GM06990 (cell line): Measurements from ENCODE around the gene SH3PXD2A.

ENCODE experiments used
- DNase-seq: peaks from one replicate; pipeline ENCODE4 v3.0.0-alpha.2; 2011; ENCODE audit not compliant: insufficient read length; ENCODE audit errors: extremely low read depth
- H3K27me3 ChIP-seq: replicated peaks from 2 replicates; pipeline ENCODE4 v1.6.0; 2011; ENCODE audit warnings: low read length; ENCODE audit not compliant: control insufficient read depth, insufficient read depth
- H3K36me3 ChIP-seq: 2 replicates; pipeline ENCODE4 v1.5.1; 2011; ENCODE audit warnings: low read length; ENCODE audit not compliant: control insufficient read depth, insufficient read depth
- H3K4me3 ChIP-seq: replicated peaks from 2 replicates; pipeline ENCODE4 v1.5.1; 2011; ENCODE audit warnings: low read depth, mild to moderate bottlenecking, control low read depth, low read length
- TF ChIP-seq, protein P1 (sequence below): IDR thresholded peaks from 2 replicates; pipeline ENCODE4 v1.5.1; 2011; ENCODE audit warnings: low read length, control low read depth, mild to moderate bottlenecking, inconsistent platforms; ENCODE audit not compliant: insufficient read depth, poor library complexity, severe bottlenecking

The SH3PXD2A gene

GRCh38 chr10:103580011-103580410 is 275.4 kb downstream of the SH3PXD2A start:
- no peak overlapping the region for H3K4me3 ChIP-seq
- no peak for DNase-seq

DNA sequence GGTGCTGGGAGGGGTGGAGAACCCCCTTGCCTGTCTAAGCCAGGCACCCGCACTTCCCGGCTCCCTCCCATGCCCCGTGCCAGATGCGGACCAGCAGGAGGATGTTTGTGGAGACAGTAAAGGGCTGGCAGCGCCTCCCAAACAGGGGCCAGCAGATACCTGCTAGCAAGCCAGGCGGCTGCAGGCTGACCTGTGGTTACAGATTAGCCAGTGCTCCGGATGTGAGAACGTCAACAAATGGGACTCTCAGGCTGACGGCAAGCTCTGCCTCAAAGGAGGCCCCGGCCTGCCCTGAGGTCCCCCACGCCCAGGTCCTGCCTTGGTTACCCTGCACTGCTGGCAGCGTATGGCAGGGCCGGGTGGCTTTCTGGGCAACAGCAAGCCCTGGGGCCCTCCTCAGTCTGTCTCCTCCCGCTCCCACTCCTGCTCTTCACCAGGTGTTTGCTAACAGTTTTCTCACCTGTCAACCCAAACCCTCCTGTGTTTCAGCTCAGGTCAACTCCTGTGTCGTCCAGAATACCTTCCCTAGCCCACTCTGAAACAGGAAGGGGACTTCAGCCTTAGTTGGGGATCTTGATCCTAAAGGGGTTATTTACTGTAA is 276.5 kb downstream of the SH3PXD2A start:
- no peak for DNase-seq
- H3K4me3 ChIP-seq = no peak overlapping the region
- no peaks in the 10 kb centered on the region for H3K36me3 ChIP-seq
- TF ChIP-seq, protein P1, sequence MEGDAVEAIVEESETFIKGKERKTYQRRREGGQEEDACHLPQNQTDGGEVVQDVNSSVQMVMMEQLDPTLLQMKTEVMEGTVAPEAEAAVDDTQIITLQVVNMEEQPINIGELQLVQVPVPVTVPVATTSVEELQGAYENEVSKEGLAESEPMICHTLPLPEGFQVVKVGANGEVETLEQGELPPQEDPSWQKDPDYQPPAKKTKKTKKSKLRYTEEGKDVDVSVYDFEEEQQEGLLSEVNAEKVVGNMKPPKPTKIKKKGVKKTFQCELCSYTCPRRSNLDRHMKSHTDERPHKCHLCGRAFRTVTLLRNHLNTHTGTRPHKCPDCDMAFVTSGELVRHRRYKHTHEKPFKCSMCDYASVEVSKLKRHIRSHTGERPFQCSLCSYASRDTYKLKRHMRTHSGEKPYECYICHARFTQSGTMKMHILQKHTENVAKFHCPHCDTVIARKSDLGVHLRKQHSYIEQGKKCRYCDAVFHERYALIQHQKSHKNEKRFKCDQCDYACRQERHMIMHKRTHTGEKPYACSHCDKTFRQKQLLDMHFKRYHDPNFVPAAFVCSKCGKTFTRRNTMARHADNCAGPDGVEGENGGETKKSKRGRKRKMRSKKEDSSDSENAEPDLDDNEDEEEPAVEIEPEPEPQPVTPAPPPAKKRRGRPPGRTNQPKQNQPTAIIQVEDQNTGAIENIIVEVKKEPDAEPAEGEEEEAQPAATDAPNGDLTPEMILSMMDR = no peak
- H3K27me3 ChIP-seq = peaks cover 1% of the 10 kb centered on the region; the same call in 1 of the 2 replicates

More at GRCh38 chr10:103580011-103580410, 275.4 kb downstream of the SH3PXD2A start:
- Histone ChIP-seq H3K36me3 (no peaks in the 10 kb centered on the region), H3K27me3 (peaks cover 1% of the 10 kb centered on the region; the same call in 1 of the 2 replicates)
- TF ChIP-seq, protein P1 = no peak

DNA sequence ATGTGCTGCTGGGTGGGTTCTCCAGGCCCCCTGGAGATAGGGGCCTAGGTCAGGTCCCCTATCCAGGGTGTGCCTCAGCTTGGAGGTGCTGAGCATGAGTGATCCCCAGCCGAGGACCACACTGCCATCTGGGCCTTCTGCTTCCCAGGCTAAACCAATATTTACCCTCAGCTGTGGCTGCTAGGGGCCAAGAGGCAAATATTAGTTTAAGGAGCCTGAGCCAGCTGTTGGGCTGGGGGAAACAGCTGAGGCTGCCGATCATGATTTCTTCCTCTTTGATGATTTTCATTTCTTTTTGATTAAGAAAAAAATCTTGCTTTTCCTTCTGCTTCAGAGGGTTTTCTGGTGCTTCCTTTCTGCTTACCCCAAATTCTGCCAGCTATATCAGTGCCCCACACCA is 278.5 kb downstream of the SH3PXD2A start:
- Histone ChIP-seq H3K4me3 (no peak overlapping the region), H3K27me3 (peaks cover 1% of the 10 kb centered on the region), H3K36me3 (no peaks in the 10 kb centered on the region)
- no peak for DNase-seq
- TF ChIP-seq, protein P1 = no peak

DNA sequence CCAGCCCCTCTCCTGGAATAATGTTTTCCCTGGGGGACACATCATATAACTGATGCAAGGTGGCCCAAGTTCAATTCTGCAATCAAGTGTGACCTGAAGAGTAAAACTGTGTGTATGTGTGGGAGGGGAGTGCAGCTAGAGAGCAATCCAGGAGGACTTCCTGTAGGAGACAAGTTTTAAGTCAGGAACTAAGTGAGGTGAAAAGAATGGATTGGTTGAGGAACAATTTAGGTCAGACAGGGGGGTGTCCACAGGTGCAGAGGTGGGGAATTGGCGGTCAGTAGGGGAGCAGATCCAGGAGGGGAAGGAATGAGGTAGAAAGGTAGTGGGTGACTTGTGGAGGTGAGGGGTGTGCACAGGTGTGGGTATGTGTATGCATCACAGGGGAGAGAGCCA is 279.3 kb downstream of the SH3PXD2A start:
- peaks cover 1% of the 10 kb centered on the region for H3K27me3 ChIP-seq
- no peaks in the 10 kb centered on the region for H3K36me3 ChIP-seq
- no peak overlapping the region for H3K4me3 ChIP-seq
- TF ChIP-seq, protein P1 = no peak
- no peak for DNase-seq

- Histone ChIP-seq H3K36me3 (no peaks in the 10 kb centered on the region), H3K27me3 (peaks cover 1% of the 10 kb centered on the region), H3K4me3 (no peak overlapping the region)
- DNase-seq = no peak
- TF ChIP-seq, protein P1 = no peak
Observed at GRCh38 chr10:103575416-103576075, 279.8 kb downstream of the SH3PXD2A start.
